Activated effector memory CD4-positive, alpha-beta T cell treated with anti-CD3 and anti-CD28 coated beads, Interleukin-2, amount 50 U/mL, for 16 hours (primary cell): ENCODE measurements around the gene NPB.

Experiments
- DNase-seq: peaks from one replicate; pipeline ENCODE4 v3.0.0-alpha.2; 2020

Gene NPB

DNA sequence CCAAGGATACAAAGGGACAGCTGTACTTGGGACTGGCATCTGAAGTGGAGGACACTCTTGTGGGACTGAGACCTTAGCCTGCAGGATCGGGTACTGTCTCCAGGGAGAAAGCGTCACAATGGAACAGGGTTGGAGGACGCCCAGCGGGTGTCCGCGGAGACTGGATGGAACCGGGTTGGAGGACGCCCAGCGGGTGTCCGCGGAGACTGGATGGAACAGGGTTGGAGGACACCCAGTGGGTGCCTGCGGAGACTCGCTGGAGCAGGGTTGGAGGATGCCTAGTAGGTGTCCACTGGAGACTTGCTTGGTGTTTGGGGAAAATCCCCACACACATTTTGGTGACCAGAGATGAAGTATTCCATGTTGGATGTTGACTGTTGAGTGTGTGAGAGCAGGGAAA is 45.2 kb downstream of the NPB start, which contains the start of gene MYADML2:
Gene MYADML2 (minus strand): TSS at position 45 of the 400 bp plus-strand sequence. CDS start 5,492 bp downstream, outside the sequence.
- DNase-seq = no peak

DNA sequence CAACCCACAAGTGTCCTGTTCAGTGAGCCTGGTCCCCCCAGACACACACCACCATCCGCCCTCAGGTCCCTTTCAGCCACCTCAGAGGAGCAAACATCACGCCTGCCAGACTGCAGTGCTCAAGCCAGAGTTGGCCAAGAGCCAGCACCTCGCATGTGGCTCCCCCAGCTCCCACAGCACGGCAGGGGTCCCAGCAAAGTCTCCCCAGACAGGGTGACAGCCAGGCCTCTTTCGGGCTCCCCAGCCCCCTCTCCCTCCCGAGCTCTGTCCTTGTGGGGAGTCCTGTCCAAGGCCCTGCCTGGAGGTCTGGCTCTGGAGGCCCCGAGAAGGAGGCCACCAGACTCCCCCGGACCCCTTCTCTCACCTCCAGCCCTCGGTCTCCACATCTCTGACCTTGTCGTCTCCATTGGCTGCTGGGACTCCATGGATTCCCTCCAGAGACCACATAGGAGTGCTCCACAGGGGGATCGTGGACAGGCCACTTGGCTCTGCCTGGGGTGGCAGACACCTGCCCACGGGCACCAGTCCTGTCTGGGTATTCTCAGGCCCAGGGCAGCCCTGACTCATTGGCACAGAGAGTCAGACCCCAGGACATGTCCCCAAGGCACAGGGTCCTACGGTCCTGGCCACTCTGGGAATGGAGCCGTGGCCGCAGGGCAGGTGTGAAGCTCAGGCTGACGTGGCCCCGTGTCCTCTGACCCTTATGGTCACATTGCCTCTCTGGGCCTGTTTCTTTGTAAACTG is 46.8 kb downstream of the NPB start:
- no peak for DNase-seq

DNA sequence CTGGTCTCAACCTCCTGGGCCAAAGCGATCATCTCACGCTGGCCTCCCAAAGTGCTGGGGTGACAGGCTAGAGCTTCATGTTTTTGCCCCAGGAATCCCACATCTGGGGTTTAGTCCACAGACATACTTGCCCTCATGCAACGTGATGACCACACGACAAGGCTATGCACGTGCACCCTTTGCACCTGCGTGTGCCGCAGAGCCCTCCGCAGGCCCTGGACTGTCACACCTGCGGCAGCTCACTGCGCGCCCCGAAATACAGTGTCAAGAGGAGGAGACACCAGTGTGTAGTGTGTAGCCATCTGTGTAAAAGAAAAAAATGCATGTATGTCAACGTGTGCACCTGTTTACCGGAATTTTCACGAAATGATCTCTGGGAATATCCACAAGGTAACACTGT is 48.5 kb downstream of the NPB start:
- no peak for DNase-seq

DNA sequence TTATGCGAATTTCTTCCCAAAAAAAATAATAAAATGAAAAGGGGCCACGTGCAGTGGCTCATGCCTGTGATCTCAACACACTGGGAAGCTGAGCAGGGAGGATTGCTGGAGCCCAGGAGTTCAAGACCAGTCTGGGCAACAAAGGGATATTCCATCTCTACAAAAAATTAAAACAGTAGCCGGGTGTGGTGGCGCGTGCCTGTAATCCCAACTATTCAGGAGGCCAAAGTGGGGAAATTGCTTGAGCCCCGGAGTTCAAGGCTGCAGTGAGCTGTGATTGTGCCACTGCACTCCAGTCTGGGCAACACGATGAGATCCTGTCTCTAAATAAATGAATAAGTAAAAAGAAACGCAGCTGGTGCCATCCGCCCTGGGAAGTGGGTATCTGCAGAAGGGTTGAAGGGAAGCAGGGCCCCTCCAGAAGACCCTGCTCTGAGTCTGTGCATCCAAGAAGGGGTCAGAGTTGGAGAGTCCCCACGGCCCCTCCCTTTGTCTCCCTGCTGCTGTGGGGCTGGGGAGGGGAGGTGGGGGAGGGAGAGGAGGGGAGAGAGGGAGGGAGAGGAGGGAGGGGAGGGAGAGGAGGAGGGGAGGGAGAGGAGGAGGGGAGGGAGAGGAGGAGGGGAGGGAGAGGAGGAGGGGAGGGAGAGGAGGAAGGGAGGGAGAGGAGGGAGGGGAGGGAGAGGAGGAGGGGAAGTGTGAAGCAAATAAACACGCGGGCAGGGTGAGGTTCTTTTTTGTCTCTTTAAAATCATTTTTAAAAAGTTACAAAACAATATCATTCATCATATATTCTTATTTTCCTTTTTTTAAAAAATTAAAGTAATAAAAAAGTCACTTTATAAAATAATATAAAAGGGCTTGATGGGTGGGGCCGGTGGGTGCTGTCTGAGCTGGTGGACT is 50.0 kb downstream of the NPB start:
- DNase-seq = no peak
